ENCODE measurements around the gene RUNX2. TPM values are rescaled to one million over a fixed set of nuclear protein-coding genes. Genes with fewer than 3 reads are reported as not detected.
A peak's percentile ranks its signal among the peaks of the same experiment; 100 is the strongest.

RUNX2 gene
- total and polyA plus RNA-seq, 9 of the 15 experiments (the other 6 are each of a cell fraction or from before 2014, with no cell fraction given), result 0.29 to 1.00 (median 0.43) TPM

DNA sequence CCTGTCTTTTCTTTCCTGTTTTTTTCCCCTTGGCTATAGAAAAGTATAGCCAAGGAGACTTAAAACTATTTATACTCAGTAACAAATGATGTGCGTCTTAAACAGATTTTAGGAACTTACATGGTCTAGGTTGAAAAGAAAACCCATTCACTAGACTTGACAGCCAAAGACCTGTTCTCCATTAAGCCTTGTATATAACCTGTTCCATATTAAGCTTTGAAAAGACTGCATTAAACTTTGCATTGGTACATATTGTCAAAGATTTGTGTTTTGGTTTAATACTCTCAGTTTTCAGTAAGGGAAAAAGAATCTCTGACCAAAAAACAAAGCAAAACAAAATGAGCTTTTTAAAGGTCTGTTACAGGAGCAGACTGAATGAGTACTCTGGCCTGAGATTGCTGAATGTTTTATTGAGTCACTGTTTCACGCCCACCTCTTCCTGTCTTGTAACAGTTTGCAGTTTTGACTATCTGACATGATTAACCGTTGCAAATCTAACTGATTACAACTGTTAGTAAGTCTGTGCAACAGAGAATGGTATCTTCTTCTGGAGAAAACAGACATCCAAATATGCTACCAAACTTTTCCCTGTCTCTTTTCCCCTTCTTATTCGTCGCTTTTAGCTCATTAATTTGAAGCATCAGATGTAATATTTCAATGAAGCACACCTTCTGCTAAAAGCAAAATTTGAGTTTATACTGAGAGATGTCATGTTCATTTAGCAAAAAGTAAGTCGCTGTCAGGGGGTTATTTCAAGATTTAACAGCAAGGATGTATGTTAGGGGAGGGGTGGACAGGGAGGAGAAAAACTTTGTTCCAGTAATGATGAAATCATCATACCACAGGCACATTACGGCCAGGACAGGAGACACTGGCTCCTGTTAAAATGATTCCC, 108.7 kb downstream of the RUNX2 start (continued):
- TF ChIP-seq NCOA2 (IDR thresholded peaks at IDR 0.05; ENCODE audit: partially characterized antibody in 2 of 2) (no peak), SMAD3 (CRISPR knock-in tag; conservative IDR thresholded peaks at IDR 0.05) (no peak), SMARCE1 (IDR thresholded peaks at IDR 0.05) (peak; percentile 63), ESRRB (CRISPR knock-in tag; IDR thresholded peaks at IDR 0.05; ENCODE audit: borderline replicate concordance) (no peak), POLR2B (IDR thresholded peaks at IDR 0.05; ENCODE audit: low read depth, partially characterized antibody) (no peak), ZBTB1 (CRISPR knock-in tag; IDR thresholded peaks at IDR 0.05; ENCODE audit: borderline replicate concordance, low read depth) (no peak), GTF2A2 (tag; IDR thresholded peaks at IDR 0.05) (no peak), ZNF785 (CRISPR knock-in tag; IDR thresholded peaks at IDR 0.05) (no peak), MXD1 (CRISPR knock-in tag; IDR thresholded peaks at IDR 0.05; ENCODE audit: borderline replicate concordance, poor library complexity, severe bottlenecking) (no peak), FUS (optimal IDR thresholded peaks at IDR 0.05; ENCODE audit: low read depth, low read length) (no peak), HDAC2 (IDR thresholded peaks at IDR 0.05) (peak; percentile 61; the same call in 1 of the 2 replicates), ZC3H4 (CRISPR knock-in tag; IDR thresholded peaks at IDR 0.05; ENCODE audit: borderline replicate concordance) (no peak), HMBOX1 (IDR thresholded peaks at IDR 0.05) (peak; percentile 93), ELK3 (CRISPR knock-in tag; IDR thresholded peaks at IDR 0.05) (no peak), ZNF717 (CRISPR knock-in tag; IDR thresholded peaks at IDR 0.05) (no peak)
- TF ChIP-seq, protein P1, sequence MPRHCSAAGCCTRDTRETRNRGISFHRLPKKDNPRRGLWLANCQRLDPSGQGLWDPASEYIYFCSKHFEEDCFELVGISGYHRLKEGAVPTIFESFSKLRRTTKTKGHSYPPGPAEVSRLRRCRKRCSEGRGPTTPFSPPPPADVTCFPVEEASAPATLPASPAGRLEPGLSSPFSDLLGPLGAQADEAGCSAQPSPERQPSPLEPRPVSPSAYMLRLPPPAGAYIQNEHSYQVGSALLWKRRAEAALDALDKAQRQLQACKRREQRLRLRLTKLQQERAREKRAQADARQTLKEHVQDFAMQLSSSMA (CRISPR knock-in tag; IDR thresholded peaks at IDR 0.05), result no peak
- TF ChIP-seq, protein P2, sequence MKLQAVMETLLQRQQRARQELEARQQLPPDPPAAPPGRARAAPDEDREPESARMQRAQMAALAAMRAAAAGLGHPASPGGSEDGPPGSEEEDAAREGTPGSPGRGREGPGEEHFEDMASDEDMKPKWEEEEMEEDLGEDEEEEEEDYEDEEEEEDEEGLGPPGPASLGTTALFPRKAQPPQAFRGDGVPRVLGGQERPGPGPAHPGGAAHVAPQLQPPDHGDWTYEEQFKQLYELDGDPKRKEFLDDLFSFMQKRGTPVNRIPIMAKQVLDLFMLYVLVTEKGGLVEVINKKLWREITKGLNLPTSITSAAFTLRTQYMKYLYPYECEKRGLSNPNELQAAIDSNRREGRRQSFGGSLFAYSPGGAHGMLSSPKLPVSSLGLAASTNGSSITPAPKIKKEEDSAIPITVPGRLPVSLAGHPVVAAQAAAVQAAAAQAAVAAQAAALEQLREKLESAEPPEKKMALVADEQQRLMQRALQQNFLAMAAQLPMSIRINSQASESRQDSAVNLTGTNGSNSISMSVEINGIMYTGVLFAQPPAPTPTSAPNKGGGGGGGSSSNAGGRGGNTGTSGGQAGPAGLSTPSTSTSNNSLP (IDR thresholded peaks at IDR 0.05; ENCODE audit: borderline replicate concordance, low read depth, low read length), result peak; percentile 96; the same call in 1 of the 2 replicates
- TF ChIP-seq, protein P3, sequence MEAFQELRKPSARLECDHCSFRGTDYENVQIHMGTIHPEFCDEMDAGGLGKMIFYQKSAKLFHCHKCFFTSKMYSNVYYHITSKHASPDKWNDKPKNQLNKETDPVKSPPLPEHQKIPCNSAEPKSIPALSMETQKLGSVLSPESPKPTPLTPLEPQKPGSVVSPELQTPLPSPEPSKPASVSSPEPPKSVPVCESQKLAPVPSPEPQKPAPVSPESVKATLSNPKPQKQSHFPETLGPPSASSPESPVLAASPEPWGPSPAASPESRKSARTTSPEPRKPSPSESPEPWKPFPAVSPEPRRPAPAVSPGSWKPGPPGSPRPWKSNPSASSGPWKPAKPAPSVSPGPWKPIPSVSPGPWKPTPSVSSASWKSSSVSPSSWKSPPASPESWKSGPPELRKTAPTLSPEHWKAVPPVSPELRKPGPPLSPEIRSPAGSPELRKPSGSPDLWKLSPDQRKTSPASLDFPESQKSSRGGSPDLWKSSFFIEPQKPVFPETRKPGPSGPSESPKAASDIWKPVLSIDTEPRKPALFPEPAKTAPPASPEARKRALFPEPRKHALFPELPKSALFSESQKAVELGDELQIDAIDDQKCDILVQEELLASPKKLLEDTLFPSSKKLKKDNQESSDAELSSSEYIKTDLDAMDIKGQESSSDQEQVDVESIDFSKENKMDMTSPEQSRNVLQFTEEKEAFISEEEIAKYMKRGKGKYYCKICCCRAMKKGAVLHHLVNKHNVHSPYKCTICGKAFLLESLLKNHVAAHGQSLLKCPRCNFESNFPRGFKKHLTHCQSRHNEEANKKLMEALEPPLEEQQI (IDR thresholded peaks at IDR 0.05), result 0 out of 2 replicates have a peak, but pooled peaks have one; percentile 56

Measured in K562 (cell line).